ENCODE data around the gene CPN2. TPM values are rescaled to one million over a fixed set of nuclear protein-coding genes. Genes with fewer than 3 reads are reported as not detected.
A peak's percentile ranks its signal among the peaks of the same experiment; 100 is the strongest.

Gene CPN2
- total and polyA plus RNA-seq, 2 of the 8 experiments (the other 6 are each of a cell fraction or from before 2014, with no cell fraction given), result 0.03 TPM; not detected in 1

GRCh38 chr3:194296454-194297263 is 54.5 kb downstream of the CPN2 start:
- CTCF ChIA-PET (ENCODE audit: partially characterized antibody), result interaction anchor here (0.6 to 4.5 kb wide), 10 partner anchors 10 to 327 kb away, joined by 3 to 31 read pairs (median 8); no protein-coding TSS in a partner anchor
- Histone ChIP-seq H3K4me2 (ENCODE audit: insufficient read depth in 1 of 2, low read depth in 2 of 2, low read length in 2 of 2) (peak overlapping the region; percentile 62 to 68), H3K27ac (ENCODE audit: low read depth, low read length) (peak overlapping the region; percentile 82), H2BK5ac (ENCODE audit: low read depth, low read length) (peak overlapping the region; percentile 96), H3K27me3 (replicated peaks in 1 of 4; ENCODE audit: control insufficient read depth in 3 of 4, extremely low read depth in 1 of 4, insufficient read depth in 3 of 4, low read length in 3 of 4) (peaks cover 0 to 3% (median 0%) of the 10 kb centered on the region in 4 experiments; a peak in 1 of 7 replicates), H3K79me2 (ENCODE audit: control insufficient read depth in 1 of 2, insufficient read depth in 2 of 2, low read length in 2 of 2) (no peaks in the 10 kb centered on the region), H3K9me3 (ENCODE audit: insufficient read depth in 2 of 2, low read depth in 1 of 2, low read length in 1 of 2) (no peaks in the 10 kb centered on the region), H3K4me3 (ENCODE audit: extremely low read depth in 1 of 4, insufficient read depth in 2 of 4, low read depth in 3 of 4, low read length in 4 of 4) (peak overlapping the region; percentile 22 to 55 (median 26); a peak in 6 of 8 replicates), H4K5ac (ENCODE audit: insufficient read length, low read depth, low read length) (peak overlapping the region; percentile 95), H4K20me1 (replicated peaks in 1 of 2; ENCODE audit: control insufficient read depth in 1 of 2, insufficient read depth in 2 of 2, low read length in 2 of 2) (no peaks in the 10 kb centered on the region), H3K23me2 (ENCODE audit: low read depth, low read length) (no peaks in the 10 kb centered on the region; the same call in 1 of the 2 replicates), H3K4ac (replicated peaks; ENCODE audit: insufficient read length, low read depth, low read length) (peak overlapping the region; percentile 66), H2AFZ (ENCODE audit: low read length) (no peak overlapping the region), H3K56ac (replicated peaks; ENCODE audit: insufficient read length, low read depth, low read length) (peak overlapping the region; percentile 83), H3K79me1 (ENCODE audit: low read depth, low read length) (no peaks in the 10 kb centered on the region), H3K36me3 (ENCODE audit: control insufficient read depth in 2 of 4, insufficient read depth in 4 of 4, low read length in 3 of 4) (no peaks in the 10 kb centered on the region), H2BK120ac (replicated peaks; ENCODE audit: low read depth, low read length) (peak overlapping the region; percentile 94), H3K9ac (replicated peaks in 1 of 4; ENCODE audit: extremely low read depth in 1 of 4, low read depth in 3 of 4, low read length in 3 of 4) (peak overlapping the region in 3 of 4 experiments; percentile 78 to 82 (median 79); a peak in 6 of 7 replicates), H3K4me1 (replicated peaks in 1 of 4; ENCODE audit: control insufficient read depth in 3 of 4, insufficient read depth in 4 of 4, low read length in 3 of 4) (peaks cover 17 to 33% (median 22%) of the 10 kb centered on the region in 4 experiments), H2BK15ac (ENCODE audit: low read length) (no peak overlapping the region), H2AK5ac (ENCODE audit: low read depth, low read length) (no peak overlapping the region), H2BK20ac (ENCODE audit: low read length) (peak overlapping the region; percentile 86; the same call in 1 of the 2 replicates), H2BK12ac (ENCODE audit: low read depth, low read length) (peak overlapping the region; percentile 97; the same call in 1 of the 2 replicates), H4K91ac (replicated peaks; ENCODE audit: insufficient read length, low read length) (peak overlapping the region; percentile 96), H3K18ac (ENCODE audit: extremely low read depth, low read length) (peak overlapping the region; percentile 75; the same call in 1 of the 2 replicates), H3K14ac (ENCODE audit: insufficient read length) (no peak overlapping the region), H4K8ac (ENCODE audit: extremely low read depth, insufficient read depth, low read length) (peak overlapping the region; percentile 95; the same call in 1 of the 2 replicates), H3K23ac (ENCODE audit: insufficient read length) (no peak overlapping the region)
- 1% methylated on average over 30 of the region's 47 CpGs; no CpG with 5 or more reads in 1 of the 2 experiments for WGBS, 2 experiments (ENCODE audit: extremely low coverage in 1 of 2, insufficient coverage in 1 of 2, insufficient read length in 1 of 2, insufficient replicate concordance in 2 of 2, low coverage in 1 of 2, low lambda C conversion rate in 2 of 2, missing lambda C conversion rate in 1 of 2)
- FAIRE-seq, result peak; percentile 97
- POLR2A ChIA-PET (ENCODE audit: partially characterized antibody), result interaction anchor here (0.6 to 6.5 kb wide), 11 partner anchors 10 to 350 kb away, joined by 3 to 42 read pairs (median 4); no protein-coding TSS in a partner anchor
- DNase-seq (ENCODE audit: low read depth in 1 of 2, low spot score in 2 of 2), result peak in 1 of 2 experiments; percentile 88
- TF ChIP-seq CEBPB (IDR thresholded peaks at IDR 0.05; ENCODE audit: low read depth, low read length), result peak; percentile 61; the same call in 1 of the 2 replicates
- no peak for TF ChIP-seq SRF (IDR thresholded peaks at IDR 0.05; ENCODE audit: low read depth, low read length)
- TF ChIP-seq ASH2L (IDR thresholded peaks at IDR 0.05; ENCODE audit: low read length), result peak; percentile 99
- TF ChIP-seq EGR1 (IDR thresholded peaks at IDR 0.05; ENCODE audit: borderline replicate concordance, low read depth, low read length), result 0 out of 2 replicates have a peak, but pooled peaks have one; percentile 10
- TF ChIP-seq CTCF (IDR thresholded peaks at IDR 0.05; ENCODE audit: control extremely low read depth in 1 of 3, insufficient read depth in 1 of 3, low read depth in 1 of 3, low read length in 3 of 3), result no peak
- peak; percentile 92 for TF ChIP-seq TEAD4 (IDR thresholded peaks at IDR 0.05; ENCODE audit: low read depth, low read length)
- 0 out of 2 replicates have a peak, but pooled peaks have one; percentile 15 for TF ChIP-seq E2F6 (IDR thresholded peaks at IDR 0.05)
- peak; percentile 91 for TF ChIP-seq JUND (IDR thresholded peaks at IDR 0.05; ENCODE audit: low read length)

All from H1 (cell line).